ENCODE measurements around the gene TTC31.

The TTC31 gene

GRCh38 chr2:74540291-74540690, 57.4 kb downstream of the TTC31 start:
- H3K27ac ChIP-seq (ENCODE audit: low read length) = no peak overlapping the region
- H3K27me3 ChIP-seq (ENCODE audit: low read depth, low read length) = peaks cover 6% of the 10 kb centered on the region; the same call in 1 of the 2 replicates
- no peak overlapping the region for H3K4me3 ChIP-seq (ENCODE audit: low read length)
- H2AFZ ChIP-seq (ENCODE audit: low read depth, low read length) = no peak overlapping the region
- no peaks in the 10 kb centered on the region for H3K79me2 ChIP-seq (ENCODE audit: low read length)
- H3K4me1 ChIP-seq (ENCODE audit: low read length) = peaks cover 14% of the 10 kb centered on the region
- no peaks in the 10 kb centered on the region for H3K9me3 ChIP-seq (ENCODE audit: insufficient read depth, low read length)
- no peak overlapping the region for H3K4me2 ChIP-seq (ENCODE audit: low read length)
- H3K9ac ChIP-seq (ENCODE audit: low read length) = no peak overlapping the region
- TF ChIP-seq EZH2phosphoT487 (IDR thresholded peaks at IDR 0.05; ENCODE audit: low read depth) = no peak
- TF ChIP-seq CTCF (IDR thresholded peaks at IDR 0.05; ENCODE audit: low read depth, low read length) = no peak
- H3K36me3 ChIP-seq (replicated peaks; ENCODE audit: low read depth, low read length) = no peaks in the 10 kb centered on the region
- H4K20me1 ChIP-seq (ENCODE audit: insufficient read depth, low read length) = no peaks in the 10 kb centered on the region

GRCh38 chr2:74542978-74543377, 60.1 kb downstream of the TTC31 start:
- Histone ChIP-seq H3K4me3 (ENCODE audit: low read length) (no peak overlapping the region), H2AFZ (ENCODE audit: low read depth, low read length) (no peak overlapping the region)

More at GRCh38 chr2:74542978-74543377, 60.1 kb downstream of the TTC31 start:
- H3K27ac ChIP-seq (ENCODE audit: low read length) = no peak overlapping the region
- H3K79me2 ChIP-seq (ENCODE audit: low read length) = no peaks in the 10 kb centered on the region
- no peak for TF ChIP-seq EZH2phosphoT487 (IDR thresholded peaks at IDR 0.05; ENCODE audit: low read depth)
- no peak for TF ChIP-seq CTCF (IDR thresholded peaks at IDR 0.05; ENCODE audit: low read depth, low read length)
- H3K4me2 ChIP-seq (ENCODE audit: low read length) = no peak overlapping the region
- H3K36me3 ChIP-seq (replicated peaks; ENCODE audit: low read depth, low read length) = no peaks in the 10 kb centered on the region
- no peaks in the 10 kb centered on the region for H3K27me3 ChIP-seq (ENCODE audit: low read depth, low read length)
- no peak overlapping the region for H3K9ac ChIP-seq (ENCODE audit: low read length)
- peaks cover 14% of the 10 kb centered on the region for H3K4me1 ChIP-seq (ENCODE audit: low read length)
- no peaks in the 10 kb centered on the region for H4K20me1 ChIP-seq (ENCODE audit: insufficient read depth, low read length)
- H3K9me3 ChIP-seq (ENCODE audit: insufficient read depth, low read length) = no peaks in the 10 kb centered on the region

Data from OCI-LY3 (cell line).